Activated naive CD4-positive, alpha-beta T cell treated with anti-CD3 and anti-CD28 coated beads, Interleukin-2, amount 50 U/mL, for 72 hours (primary cell): ENCODE measurements around the gene ANP32A. TPM values are rescaled to one million over a fixed set of nuclear protein-coding genes. Genes with fewer than 3 reads are reported as not detected.

ENCODE experiments used
- ATAC-seq, 2 donors: fragments of 150-1000 bp; cut with Tn5 transposase; 2 replicates each; pipeline ENCODE4 v1.10.0; 2021; ENCODE audit warnings: mild to moderate bottlenecking in 2 of 2, moderate library complexity in 2 of 2
- DNase-seq, 2 donors: peaks; one replicate each; pipeline ENCODE4 v3.0.0; 2021 to 2022; ENCODE audit warnings: low spot score in 2 of 2
- H3K27ac Mint-ChIP-seq, 2 donors: one replicate each; pipeline ENCODE4 v1.8.0; 2022; ENCODE audit warnings: mild to moderate bottlenecking in 2 of 2, mixed read lengths in 2 of 2
- H3K36me3 Mint-ChIP-seq, 2 donors: one replicate each; pipeline ENCODE4 v1.8.0; 2022; ENCODE audit warnings: mixed read lengths in 2 of 2
- H3K9me3 Mint-ChIP-seq, 2 donors: one replicate each; pipeline ENCODE4 v1.8.0; 2022; ENCODE audit warnings: mixed read lengths in 2 of 2
- total RNA-seq, 2 donors: library from RNA; stranded (reverse); gene quantifications; one replicate each; pipeline ENCODE4 v1.2.3, GENCODE V29; 2022

Gene ANP32A
- total RNA-seq, 2 donors from 2014 or later, result 136 to 237 TPM

GRCh38 chr15:68829068-68829467 is 8.4 kb upstream of the ANP32A start:
- DNase-seq (no peak), ATAC-seq (peak; percentile 70 to 86)
- H3K27ac Mint-ChIP-seq, result no peak overlapping the region
- no peaks in the 10 kb centered on the region for H3K36me3 Mint-ChIP-seq
- peaks cover 0 to under 1% of the 10 kb centered on the region in 2 donors for H3K9me3 Mint-ChIP-seq

GRCh38 chr15:68823561-68823960 is 2.9 kb upstream of the ANP32A start:
- peaks cover 19% of the 10 kb centered on the region in 2 donors for H3K36me3 Mint-ChIP-seq

GRCh38 chr15:68822818-68823217 is 2.1 kb upstream of the ANP32A start:
- ATAC-seq (no peak), DNase-seq (no peak)
- H3K27ac Mint-ChIP-seq, result no peak overlapping the region
- peaks cover 19% of the 10 kb centered on the region in 2 donors for H3K36me3 Mint-ChIP-seq
- H3K9me3 Mint-ChIP-seq, result no peaks in the 10 kb centered on the region

More at GRCh38 chr15:68823561-68823960, 2.9 kb upstream of the ANP32A start:
- Mint-ChIP-seq H3K9me3 (no peaks in the 10 kb centered on the region), H3K27ac (no peak overlapping the region)
- DNase-seq (no peak), ATAC-seq (no peak)

GRCh38 chr15:68821841-68822381 is 1.2 kb upstream of the ANP32A start:
- Mint-ChIP-seq H3K27ac (peak overlapping the region; percentile 84 to 95), H3K9me3 (no peaks in the 10 kb centered on the region), H3K36me3 (peaks cover 23 to 24% of the 10 kb centered on the region in 2 donors)
- ATAC-seq (no peak), DNase-seq (peak in 1 of 2 donors; percentile 30)

GRCh38 chr15:68821190-68821840 is 620 bp upstream of the ANP32A start:
- DNase-seq (peak in 1 of 2 donors; percentile 15), ATAC-seq (no peak)
- no peaks in the 10 kb centered on the region for H3K9me3 Mint-ChIP-seq
- peak overlapping the region; percentile 84 to 95 for H3K27ac Mint-ChIP-seq
- H3K36me3 Mint-ChIP-seq, result peaks cover 23 to 26% of the 10 kb centered on the region in 2 donors

- ATAC-seq (no peak), DNase-seq (peak in 1 of 2 donors; percentile 40)
- H3K36me3 Mint-ChIP-seq, result peaks cover 23 to 31% of the 10 kb centered on the region in 2 donors
- no peaks in the 10 kb centered on the region for H3K9me3 Mint-ChIP-seq
- peak overlapping the region; percentile 95 to 100 for H3K27ac Mint-ChIP-seq
Measured at GRCh38 chr15:68819495-68820294, 1.0 kb downstream of the ANP32A start.

- Mint-ChIP-seq H3K9me3 (no peaks in the 10 kb centered on the region), H3K27ac (peak overlapping the region; percentile 95 to 100), H3K36me3 (peaks cover 23 to 34% of the 10 kb centered on the region in 2 donors)
- no peak for ATAC-seq
- peak in 1 of 2 donors; percentile 33 for DNase-seq
Measured at GRCh38 chr15:68818769-68819494, 1.8 kb downstream of the ANP32A start.

GRCh38 chr15:68818066-68818768 is 2.5 kb downstream of the ANP32A start:
- peak; percentile 13 to 35 for ATAC-seq
- H3K36me3 Mint-ChIP-seq, result peaks cover 23 to 34% of the 10 kb centered on the region in 2 donors
- H3K27ac Mint-ChIP-seq, result peak overlapping the region in 1 of 2 donors; percentile 95
- DNase-seq, result peak; percentile 66 to 67
- H3K9me3 Mint-ChIP-seq, result no peaks in the 10 kb centered on the region

- no peaks in the 10 kb centered on the region for H3K9me3 Mint-ChIP-seq
- H3K27ac Mint-ChIP-seq, result peak overlapping the region; percentile 84 to 96
- ATAC-seq (peak; percentile 45 to 55), DNase-seq (peak; percentile 62 to 74)
- peaks cover 23 to 34% of the 10 kb centered on the region in 2 donors for H3K36me3 Mint-ChIP-seq
Measured at GRCh38 chr15:68817304-68818065, 3.2 kb downstream of the ANP32A start.

- Mint-ChIP-seq H3K36me3 (peaks cover 23 to 34% of the 10 kb centered on the region in 2 donors), H3K27ac (peak overlapping the region; percentile 84 to 96), H3K9me3 (no peaks in the 10 kb centered on the region)
- no peak for DNase-seq
- no peak for ATAC-seq
Measured at GRCh38 chr15:68816795-68817303, 3.8 kb downstream of the ANP32A start.

- ATAC-seq, result no peak
- Mint-ChIP-seq H3K27ac (no peak overlapping the region), H3K9me3 (no peaks in the 10 kb centered on the region), H3K36me3 (peaks cover 23 to 34% of the 10 kb centered on the region in 2 donors)
- no peak for DNase-seq
Measured at GRCh38 chr15:68816158-68816557, 4.5 kb downstream of the ANP32A start.

GRCh38 chr15:68815598-68815997 is 5.1 kb downstream of the ANP32A start:
- H3K36me3 Mint-ChIP-seq, result peaks cover 20 to 35% of the 10 kb centered on the region in 2 donors
- ATAC-seq (peak in 1 of 2 donors; percentile 17), DNase-seq (no peak)
- H3K9me3 Mint-ChIP-seq, result no peaks in the 10 kb centered on the region
- no peak overlapping the region for H3K27ac Mint-ChIP-seq

GRCh38 chr15:68814596-68814995 is 6.1 kb downstream of the ANP32A start:
- no peak for DNase-seq
- Mint-ChIP-seq H3K9me3 (no peaks in the 10 kb centered on the region), H3K36me3 (peaks cover 10 to 30% of the 10 kb centered on the region in 2 donors), H3K27ac (no peak overlapping the region)
- ATAC-seq, result no peak

- H3K36me3 Mint-ChIP-seq, result peaks cover 12 to 36% of the 10 kb centered on the region in 2 donors
Measured at GRCh38 chr15:68812597-68813431, 7.9 kb downstream of the ANP32A start.

More at GRCh38 chr15:68812597-68813431, 7.9 kb downstream of the ANP32A start:
- H3K27ac Mint-ChIP-seq, result no peak overlapping the region
- no peaks in the 10 kb centered on the region for H3K9me3 Mint-ChIP-seq
- DNase-seq (no peak), ATAC-seq (no peak)
